Measurements from ENCODE around the gene CFAP299.

CFAP299 gene

GRCh38 chr4:80532674-80533333 lies 197.3 kb downstream of the CFAP299 start:
- DNase-seq: no peak

DNA sequence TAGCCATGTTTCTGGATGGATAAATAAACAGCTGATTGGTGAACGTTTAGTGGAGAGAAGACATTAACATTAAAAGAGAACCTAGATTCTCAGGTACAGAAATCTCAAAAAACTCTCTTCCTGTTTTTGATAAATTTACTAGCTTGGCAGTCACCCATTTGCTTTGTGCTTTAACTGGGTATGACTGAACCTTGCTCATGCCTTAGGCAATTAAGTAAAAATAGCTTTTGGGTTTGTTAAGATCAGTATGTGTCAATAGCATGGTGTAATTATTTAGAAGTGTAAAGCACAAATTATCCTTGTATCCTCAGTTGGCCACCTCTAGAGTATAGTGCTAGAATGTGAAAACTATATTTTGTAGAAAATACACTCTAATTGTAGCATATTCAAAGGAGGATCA lies 200.0 kb downstream of the CFAP299 start:
- no peak for DNase-seq

DNA sequence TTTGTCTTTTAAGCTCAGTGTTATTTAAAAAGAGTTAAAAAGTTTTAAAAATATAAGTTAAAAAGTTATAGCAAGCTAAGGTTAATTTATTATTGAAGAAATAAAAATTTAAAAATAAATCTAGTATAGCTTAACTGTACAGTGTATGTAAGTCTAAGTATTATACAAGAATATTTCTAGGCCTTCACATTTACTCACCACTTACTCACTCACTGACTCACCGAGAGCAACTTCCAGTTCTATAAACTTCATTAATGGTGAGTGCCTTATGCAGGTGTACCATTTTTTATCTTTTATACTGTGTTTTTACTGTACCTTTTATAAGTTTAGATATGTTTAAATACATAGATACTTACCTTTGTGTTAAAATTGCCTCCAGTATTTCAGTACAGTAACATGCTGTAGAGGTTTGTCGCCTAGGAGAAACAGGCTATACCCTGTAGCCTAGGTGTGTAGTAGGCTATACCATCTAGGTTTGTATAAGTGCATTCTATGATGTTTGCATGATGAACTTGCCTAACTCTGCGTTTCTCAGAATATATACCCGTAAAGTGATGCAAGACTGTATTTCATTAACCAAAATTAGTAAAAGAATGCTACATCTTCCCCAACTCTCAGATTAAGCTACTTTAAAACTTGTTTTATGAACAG lies 202.9 kb downstream of the CFAP299 start:
- DNase-seq: no peak

DNA sequence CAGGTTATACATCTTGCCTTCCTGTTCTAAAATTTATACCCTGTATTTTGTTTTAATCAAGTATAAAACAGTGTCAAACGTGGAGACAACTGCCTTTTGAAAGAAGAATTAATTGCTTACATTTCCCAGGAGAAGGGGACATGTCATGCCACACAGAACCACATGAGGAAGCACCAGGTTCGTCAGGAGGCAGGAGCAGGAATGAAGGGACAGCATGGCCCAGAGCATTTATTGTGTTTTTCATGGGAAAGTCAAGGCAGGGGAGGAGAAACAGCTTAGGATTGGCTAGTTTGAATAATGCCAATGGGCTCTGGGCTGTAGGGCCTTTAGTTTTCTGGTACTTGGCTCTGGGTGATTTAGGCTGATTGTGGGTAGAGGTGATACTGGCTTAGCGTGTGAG lies 203.7 kb downstream of the CFAP299 start:
- no peak for DNase-seq

GRCh38 chr4:80540349-80540748 lies 204.8 kb downstream of the CFAP299 start:
- DNase-seq: no peak

DNA sequence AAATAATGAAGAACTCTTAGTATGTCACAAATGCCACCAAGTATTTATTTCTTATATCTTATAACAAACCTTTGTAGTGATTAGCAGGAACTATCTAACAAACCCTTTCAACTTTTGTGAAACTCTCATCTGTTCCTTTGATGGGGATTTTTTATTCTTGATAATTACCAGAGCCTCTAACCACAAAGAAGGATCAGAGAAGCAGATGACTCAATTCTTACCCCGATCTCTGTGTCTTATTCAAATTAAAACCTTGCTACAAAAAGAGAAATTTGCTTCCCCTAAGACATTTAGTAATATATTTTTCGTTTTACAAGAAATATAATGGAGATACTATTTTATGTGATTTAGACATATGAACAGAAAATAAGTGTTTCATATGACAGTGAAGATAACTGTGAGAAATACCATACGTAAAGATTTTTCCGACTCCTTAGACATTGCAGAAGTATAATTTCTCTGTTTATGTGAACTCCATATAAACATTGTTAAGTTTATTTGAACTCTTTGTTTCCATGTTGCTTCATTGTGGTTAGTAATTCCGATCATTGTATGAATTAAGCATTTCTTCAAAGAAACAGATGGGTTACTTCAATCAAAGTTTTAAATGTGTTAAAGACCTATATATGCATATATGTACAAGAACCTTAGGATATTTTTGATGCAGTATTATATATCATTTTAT lies 205.4 kb downstream of the CFAP299 start:
- DNase-seq: no peak

DNA sequence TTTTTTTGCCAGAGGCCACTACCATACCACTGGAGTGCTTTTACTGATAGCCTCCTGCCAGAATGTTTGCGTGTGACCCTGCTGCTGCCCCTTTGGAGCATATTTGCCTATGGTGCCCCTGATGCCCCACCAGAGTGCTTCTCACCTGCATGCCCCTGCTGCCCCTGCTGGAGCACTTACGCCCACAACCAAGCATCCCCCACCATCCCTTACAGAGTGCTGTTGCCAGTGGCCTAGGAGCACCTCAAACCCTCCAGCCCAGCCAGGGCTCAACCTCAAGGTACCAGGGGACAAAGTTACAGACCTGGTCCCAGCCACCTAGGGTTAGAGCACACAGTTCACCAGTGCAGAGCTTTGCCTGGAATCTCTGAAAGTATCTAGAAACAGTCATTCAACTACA lies 207.2 kb downstream of the CFAP299 start:
- no peak for DNase-seq

DNA sequence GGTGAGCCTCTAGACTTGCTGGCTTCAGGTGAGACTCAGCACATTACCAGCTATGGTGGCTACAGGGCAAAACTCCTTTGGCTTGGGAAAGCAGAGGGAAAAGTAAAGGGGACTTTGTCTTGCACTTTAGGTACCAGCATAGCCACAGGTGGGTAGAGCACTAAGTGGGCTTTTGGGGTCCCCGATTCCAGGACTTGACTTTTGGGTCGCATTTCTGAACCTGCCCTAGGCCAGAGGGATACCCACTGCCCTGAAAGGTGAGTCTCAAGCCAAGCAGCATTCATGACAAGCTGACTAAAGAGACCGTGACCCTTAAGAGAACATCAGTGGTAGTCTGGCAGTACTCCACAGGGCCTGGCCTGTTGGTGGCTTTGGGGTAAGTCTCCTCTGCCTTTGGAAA lies 224.8 kb downstream of the CFAP299 start:
- no peak for DNase-seq

GRCh38 chr4:80566203-80566872 lies 230.8 kb downstream of the CFAP299 start:
- DNase-seq: no peak

DNA sequence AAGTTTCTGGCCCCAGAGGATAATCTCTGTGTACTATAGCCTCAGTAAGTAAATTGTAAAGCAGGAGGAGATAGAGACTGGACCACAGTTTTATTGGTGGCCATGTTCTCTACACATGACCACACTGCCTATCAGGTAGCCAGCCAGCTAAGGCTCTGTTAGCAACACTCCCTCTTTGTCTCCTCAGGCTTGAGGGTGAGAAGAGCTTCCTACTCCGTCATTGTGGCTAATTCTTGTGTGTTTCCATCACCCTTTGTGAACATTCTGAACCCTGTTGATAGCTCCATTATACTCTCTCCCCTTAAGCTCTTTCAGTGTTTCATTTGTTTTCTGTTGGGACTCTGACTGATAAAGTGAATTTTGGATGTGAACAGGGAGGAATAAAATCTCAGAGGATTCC lies 233.4 kb downstream of the CFAP299 start:
- no peak for DNase-seq

DNA sequence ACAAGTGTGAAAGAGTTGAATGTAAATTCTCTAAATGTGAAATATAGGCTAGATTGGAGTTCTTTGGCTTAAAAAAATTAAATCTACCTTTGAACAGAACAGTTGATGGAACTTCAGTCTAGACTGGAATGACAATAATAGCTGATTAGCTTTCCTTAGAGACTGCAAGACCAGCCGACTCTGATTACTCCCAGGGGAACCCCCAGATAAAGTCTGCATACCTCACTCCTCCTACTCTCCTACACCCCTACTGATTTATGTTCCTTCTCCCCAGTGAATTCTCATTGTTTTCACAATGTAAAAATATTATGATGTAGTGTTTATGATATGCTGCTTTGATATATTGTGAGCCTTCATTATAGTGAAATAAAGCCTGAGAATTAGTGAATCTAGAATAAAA lies 241.3 kb downstream of the CFAP299 start:
- DNase-seq: no peak

DNA sequence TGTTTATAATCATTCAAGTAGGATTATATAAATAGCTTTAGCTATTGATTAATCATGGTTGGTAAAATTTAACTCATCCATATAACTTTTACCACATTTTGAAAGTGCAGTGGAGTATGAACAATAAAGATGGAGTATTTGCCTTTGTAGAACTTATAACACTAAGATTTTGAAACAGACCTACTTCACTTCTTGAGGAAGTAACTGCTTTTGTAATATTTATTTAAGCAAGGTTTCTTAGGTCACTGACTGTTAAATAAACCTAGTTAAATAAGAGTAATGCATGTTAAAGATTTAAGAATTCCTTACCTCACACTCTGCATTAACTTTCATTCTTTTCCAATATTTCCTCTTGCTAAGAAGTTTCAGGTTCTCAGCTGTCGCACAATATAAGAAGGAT lies 242.5 kb downstream of the CFAP299 start:
- no peak for DNase-seq

DNA sequence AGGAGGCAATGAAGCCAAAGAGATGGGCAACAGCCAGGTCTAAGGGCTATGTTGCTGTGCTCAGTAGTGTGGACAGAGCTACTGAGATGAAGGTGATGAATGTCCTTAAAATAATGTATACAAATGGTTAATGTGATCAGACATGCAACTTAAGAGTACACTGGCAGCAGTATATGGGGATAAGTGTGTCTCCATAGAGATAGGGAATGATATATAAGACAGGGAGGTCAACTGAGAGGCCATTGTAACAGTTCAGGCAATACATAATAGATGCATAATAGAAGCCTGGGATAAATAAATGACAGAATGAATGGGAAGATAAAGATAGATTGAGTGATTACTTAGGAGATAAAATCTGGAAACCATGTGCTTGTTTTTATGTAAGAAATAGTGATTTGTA lies 250.0 kb downstream of the CFAP299 start:
- DNase-seq: no peak

- DNase-seq: no peak
These were observed 251.2 kb downstream of the CFAP299 start for GRCh38 chr4:80586716-80587115.

- no peak for DNase-seq
These were observed 252.4 kb downstream of the CFAP299 start for GRCh38 chr4:80587871-80588385.

GRCh38 chr4:80592950-80593349 lies 257.4 kb downstream of the CFAP299 start:
- DNase-seq: no peak

GRCh38 chr4:80594701-80595100 lies 259.2 kb downstream of the CFAP299 start:
- DNase-seq: no peak

DNA sequence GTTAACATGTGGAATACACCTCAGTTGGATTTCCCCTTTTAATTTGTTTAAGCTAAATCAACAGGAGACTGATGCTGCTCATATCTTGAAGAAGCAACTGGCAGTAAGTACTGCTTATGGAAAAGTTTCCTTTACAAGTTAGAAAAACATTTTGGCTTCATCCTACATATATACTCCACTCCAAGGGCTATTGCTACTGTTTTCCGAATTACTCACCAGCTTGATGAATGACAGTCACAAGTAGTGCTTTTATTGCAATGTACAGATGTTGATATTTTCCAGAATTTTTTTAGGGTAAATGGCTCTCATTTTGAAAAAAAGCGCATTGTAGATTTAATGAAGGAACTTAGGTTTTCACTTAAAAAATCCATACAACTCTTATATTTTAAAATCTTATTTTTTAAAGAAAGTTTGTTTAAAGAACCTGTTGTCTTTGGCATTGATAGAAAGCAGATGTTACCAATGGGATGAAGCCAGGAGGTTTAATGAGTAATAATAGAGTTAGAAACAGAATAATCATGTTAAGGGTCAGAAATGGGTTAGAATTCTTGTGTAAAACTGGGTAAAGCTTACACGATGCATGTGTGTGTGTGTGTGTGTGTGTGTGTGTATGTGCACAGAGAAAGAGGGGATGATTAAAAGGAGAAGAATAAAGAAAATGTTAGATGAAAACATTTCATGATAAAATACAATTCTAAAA lies 272.9 kb downstream of the CFAP299 start:
- no peak for DNase-seq

DNA sequence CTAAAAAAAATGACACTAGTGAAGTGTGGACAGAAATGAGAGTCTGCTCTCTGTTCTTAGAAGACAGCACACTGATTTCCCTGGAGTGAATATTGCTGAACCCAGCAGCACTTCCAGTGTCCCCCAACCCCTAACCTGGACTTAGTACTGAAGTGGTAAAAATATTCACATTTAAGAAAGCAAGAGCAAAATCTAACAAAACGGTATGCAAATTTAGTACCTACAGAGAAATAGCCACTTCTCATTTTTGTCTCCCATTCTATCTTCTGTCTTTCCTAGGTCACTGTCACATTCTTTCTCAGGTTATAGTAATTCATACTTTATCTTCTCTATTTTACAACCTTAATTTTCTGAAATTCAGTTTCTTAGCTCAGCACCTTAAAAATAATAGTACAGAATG lies 274.7 kb downstream of the CFAP299 start:
- no peak for DNase-seq

DNA sequence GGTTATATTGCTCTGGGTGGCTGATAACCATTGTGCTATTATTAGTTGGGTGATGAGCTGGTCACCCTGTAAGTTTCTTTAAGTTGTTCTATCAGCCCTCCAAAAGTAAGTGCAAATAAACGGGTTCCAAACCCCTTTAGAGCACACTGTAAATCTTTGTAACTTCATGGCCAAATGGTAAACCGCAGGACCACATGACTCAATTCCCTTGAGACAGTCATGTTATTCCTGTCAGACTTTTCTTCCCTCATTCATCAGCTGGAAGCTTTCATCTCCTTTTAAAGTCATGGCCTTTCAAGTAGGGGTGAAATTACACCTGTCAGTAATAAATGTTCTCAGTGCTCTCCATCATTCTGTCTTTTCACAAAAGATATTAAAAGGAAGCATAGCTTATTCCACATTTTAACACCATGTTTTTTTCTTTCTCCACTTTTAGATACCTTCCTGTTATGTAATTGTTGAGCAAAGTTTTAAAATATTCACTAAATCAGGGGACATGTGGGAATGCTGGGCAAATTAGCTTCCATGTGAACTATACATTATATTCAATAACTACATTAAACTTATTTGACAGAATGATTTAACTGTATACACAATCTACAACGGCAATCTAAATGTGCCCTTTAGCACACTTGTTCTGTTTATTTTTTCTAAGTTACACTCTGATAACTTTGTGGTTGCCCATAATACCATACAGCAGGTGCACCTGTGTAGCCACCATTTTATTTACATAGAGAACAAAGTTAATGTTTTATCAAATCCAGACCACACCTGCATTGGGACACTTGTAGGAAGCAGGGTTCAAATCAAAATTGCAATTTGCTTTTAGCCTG lies 275.5 kb downstream of the CFAP299 start:
- no peak for DNase-seq

- no peak for DNase-seq
These were observed 276.1 kb downstream of the CFAP299 start for GRCh38 chr4:80611678-80611979.

GRCh38 chr4:80613470-80613869 lies 277.9 kb downstream of the CFAP299 start:
- no peak for DNase-seq
